NCI-H526 treated with DMSO at 0.1 percent for 48 hours (cell line): Measurements from ENCODE around the gene SCNM1.
A peak's percentile ranks its signal among the peaks of the same experiment; 100 is the strongest.

Experiments used
- DNase-seq: peaks from one replicate; lab custom pipeline; 2025; lab: John Stamatoyannopoulos, UW

SCNM1 gene, protein sequence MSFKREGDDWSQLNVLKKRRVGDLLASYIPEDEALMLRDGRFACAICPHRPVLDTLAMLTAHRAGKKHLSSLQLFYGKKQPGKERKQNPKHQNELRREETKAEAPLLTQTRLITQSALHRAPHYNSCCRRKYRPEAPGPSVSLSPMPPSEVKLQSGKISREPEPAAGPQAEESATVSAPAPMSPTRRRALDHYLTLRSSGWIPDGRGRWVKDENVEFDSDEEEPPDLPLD

DNA sequence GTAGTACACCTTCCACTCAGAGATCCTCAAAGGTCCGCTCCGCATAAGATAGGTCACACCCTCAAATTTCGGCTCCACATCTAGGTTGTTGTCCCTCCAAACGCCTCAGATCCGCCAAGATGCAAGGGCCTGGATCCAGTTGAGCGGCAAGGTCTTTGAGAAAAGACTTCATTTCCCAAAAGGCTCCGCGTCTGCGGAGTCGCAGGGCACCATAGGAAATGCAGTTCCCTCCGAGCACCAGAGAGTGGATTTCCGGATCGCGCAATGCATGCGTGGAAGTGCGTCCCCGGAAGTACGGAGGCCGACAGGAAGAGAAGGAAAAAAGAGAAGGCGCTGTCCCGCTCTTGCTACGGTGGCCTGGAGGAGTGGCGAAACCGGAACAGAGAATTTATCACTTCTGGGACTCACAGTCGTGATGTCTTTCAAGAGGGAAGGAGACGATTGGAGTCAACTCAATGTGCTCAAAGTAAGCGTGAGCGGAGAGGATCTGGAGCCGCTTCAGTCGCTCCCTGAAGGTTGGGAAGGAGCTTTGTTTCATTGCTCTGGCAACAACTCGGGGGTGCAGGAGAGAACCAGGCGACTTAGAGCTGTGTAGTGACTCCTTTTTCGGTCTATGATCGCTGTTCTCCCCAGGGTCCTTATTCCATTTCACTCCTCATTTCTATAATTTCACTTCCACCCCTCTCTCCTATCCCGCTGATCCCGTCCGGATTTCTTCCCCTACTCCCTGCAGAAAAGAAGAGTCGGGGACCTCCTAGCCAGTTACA, at the start of gene SCNM1, which contains the start of gene LYSMD1:
TSS of gene SCNM1 (plus strand) at position 407 of the 767 bp plus-strand sequence. CDS start at position 416, 9 bp downstream.
TSS of gene LYSMD1 (minus strand) at position 165 of the 767 bp plus-strand sequence. CDS start 644 bp downstream, outside the sequence.
- peak; percentile 100 for DNase-seq

GRCh38 chr1:151124763-151125403, 41.1 kb upstream of the SCNM1 start:
- no peak for DNase-seq

DNA sequence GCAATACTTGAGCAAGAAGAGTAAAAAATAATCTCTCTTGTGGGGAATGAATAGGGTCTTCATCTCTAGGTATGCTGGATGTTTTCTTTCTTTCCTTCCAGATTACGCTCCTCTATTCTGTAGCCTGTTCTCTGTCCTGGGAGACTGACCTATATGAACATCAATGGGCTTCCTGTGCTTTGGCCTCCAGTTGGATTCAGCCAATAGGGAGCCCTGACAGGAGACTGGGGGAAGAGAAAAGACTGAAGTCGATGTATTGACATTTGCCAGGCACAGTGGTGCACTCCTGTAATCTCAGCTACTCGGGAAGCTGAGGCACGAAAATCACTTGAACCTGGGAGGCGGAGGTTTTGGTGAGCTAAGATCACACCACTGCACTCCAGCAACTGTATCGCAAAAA, 37.1 kb upstream of the SCNM1 start:
- no peak for DNase-seq

DNA sequence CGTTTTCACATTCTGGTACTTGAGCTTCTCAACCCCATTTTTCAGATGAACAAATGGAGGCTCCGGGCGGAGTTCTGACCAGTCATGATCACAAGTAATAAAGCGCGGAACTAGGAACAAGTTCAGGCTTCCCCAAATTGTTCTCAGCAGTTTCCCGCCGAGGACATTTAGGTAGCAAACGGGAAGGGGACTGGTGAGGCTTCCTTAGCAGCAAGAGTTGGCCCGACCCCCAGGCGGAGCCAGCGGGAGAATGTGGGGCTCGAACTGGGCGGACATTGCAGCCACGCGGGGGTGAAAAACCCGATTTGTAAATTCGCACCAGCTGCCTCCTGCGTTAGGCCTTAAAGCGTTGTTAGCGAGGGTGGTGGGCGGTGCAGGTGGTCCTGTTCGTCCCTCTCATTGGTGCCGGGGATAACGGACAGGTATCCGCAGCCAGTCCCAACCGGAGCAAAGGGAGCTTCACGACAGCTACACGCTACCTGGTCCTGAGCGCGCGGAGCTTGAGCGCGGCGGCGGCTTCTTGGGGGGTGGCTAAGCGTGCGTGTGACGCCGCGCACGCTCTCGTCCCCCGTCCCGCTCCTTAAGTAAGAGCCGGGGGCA, 34.9 kb upstream of the SCNM1 start:
- DNase-seq: peak; percentile 57

GRCh38 chr1:151131701-151132334, 34.1 kb upstream of the SCNM1 start:
- DNase-seq: no peak

DNA sequence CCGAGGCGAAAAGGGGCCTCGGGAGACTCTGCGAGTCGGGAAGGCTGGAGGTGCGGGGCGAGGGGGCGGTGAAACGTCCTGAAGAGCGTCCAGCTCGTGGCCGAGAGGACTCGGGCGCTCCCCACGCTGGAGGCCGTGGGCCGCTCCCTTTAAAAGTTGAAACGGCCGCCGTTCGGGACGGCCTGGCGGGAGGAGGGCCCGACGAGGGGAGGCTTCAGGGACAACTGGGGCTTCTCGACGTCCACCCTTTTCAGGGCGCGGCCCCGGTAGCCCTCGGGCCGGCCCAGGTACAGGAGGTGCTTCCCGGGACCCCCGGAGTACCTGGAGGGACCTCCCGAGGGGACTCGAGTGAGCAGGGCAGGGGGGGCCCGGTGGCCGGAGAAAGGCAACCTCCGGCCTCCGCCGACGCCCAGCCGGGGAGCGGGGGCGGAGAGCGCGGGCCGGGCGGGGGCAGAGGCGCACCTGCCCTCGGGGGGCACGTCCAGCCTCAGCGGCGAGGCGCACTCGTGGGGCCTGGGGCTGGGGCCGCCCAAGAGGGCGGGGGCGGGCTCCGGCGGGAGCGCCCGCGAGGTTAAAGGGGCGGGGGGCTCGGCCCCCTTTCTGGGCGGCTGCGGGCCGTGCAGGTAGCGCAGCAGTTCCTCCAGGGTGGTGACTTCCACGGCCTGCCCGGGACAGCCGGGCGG, 33.5 kb upstream of the SCNM1 start:
- DNase-seq: no peak

GRCh38 chr1:151133018-151133806, 32.7 kb upstream of the SCNM1 start:
- DNase-seq: no peak

GRCh38 chr1:151134396-151134795, 31.5 kb upstream of the SCNM1 start:
- DNase-seq: no peak

DNA sequence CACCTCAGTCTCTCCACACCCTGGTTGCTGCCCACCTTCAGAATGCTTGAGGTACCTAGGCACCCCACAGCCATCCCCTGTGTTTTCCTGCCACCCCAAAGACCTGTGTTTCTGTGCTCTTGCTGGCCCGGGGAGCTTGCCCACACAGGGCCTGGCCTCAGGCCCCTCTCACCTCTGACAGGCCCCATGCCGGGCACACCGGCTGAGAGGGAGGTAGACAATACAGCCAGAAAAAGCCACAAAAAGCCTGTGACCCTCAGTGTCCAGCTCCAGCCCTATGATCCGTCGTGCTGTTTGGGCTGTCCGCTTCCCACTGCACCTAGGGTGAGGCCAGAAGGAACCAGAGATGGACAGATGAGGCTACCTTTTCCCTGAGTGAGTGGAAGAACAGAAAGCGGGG, 31.0 kb upstream of the SCNM1 start:
- DNase-seq: no peak

- no peak for DNase-seq
These were observed 30.2 kb upstream of the SCNM1 start for GRCh38 chr1:151135433-151136385.

DNA sequence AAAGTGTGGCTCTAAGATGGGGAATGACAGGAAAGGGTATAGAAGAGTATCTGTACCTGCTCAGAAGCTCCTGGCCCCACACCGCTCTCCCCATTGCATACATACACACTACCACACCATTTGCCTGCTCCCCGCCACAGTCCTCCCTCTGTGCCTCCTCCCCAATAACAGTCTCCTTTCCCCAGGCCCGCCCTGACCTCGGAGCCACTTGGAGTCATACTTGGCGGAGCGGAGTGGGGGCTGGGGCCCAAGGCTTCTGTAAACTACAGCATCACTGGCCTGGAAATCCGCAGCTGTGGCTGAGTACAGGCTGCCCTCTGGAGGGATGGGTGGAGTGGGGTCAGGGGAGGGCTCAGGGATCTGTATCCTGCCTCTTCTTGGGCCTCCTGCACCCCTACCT, 28.2 kb upstream of the SCNM1 start:
- DNase-seq: no peak

GRCh38 chr1:151142411-151143056, 23.4 kb upstream of the SCNM1 start:
- DNase-seq: no peak

- no peak for DNase-seq
These were observed 22.9 kb upstream of the SCNM1 start for GRCh38 chr1:151143057-151143435.

DNA sequence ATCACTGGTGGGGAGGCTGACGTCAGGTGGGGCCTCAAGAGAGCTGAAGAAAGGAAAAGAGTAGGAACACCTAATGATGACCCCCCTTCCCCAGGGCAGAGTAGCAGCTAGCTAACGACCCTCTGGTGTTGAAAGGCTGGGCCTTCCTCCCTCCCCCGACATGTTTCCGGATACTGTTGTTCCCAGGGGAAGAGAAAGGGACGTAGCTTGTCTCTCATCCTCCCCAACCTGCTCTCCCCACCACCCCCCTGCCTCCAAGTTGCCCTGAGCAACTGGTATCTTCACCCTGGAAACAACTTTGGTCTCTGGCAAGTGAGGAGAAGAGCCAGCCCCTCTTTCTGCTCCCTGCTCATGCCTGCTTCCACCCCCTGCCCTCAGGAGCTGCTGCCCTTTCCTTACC, 22.0 kb upstream of the SCNM1 start:
- DNase-seq: no peak

- peak; percentile 97 for DNase-seq
These were observed 21.3 kb upstream of the SCNM1 start for GRCh38 chr1:151144474-151145303.

DNA sequence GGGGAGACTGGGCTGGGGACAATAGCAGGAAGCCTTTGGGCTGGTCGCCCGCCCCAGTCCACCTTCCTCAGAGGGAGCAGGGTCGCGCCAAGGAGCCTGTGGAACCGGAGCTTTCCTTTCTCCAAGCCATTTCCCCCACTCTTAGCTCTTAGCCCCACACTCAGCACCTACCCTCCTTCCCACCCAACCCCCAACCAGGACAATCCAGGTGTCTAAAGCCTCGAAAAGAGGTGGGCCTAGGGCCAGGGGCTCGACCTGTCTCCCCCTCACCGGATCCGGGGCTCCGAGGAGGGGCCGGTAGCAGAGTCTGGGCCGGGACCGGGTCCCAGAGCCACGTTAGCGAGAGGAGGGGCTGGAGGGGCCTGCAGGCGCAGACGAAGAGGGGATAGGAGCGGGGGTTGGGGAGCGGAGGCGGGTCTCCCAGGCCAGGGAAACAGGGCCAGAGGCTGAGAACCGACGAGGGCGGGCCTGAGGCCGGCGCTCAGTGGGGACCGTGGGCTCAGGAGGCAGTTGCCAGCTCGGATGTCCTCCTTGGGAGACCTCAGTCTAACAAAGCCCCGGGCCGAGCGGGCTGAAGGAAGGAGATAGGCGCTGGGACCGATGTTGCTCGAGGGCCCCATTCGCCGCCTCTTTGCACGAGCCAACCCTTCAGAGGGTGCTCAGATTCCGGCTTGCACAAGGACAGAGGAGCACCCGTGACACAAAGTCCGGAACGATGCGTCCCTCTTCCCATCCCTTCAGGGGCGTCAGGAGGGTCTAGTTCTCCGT, 20.5 kb upstream of the SCNM1 start:
- DNase-seq: peak; percentile 51

GRCh38 chr1:151146072-151146411, 19.9 kb upstream of the SCNM1 start:
- peak; percentile 60 for DNase-seq
